SKM-1 treated with dmso at 0.1 percent for 144 hours (cell line): ENCODE results near the gene AP3B1.

ENCODE experiments used
- DNase-seq: peaks from one replicate; lab custom pipeline; 2025; ENCODE audit not compliant: unreplicated experiment; lab: John Stamatoyannopoulos, UW

Gene AP3B1

DNA sequence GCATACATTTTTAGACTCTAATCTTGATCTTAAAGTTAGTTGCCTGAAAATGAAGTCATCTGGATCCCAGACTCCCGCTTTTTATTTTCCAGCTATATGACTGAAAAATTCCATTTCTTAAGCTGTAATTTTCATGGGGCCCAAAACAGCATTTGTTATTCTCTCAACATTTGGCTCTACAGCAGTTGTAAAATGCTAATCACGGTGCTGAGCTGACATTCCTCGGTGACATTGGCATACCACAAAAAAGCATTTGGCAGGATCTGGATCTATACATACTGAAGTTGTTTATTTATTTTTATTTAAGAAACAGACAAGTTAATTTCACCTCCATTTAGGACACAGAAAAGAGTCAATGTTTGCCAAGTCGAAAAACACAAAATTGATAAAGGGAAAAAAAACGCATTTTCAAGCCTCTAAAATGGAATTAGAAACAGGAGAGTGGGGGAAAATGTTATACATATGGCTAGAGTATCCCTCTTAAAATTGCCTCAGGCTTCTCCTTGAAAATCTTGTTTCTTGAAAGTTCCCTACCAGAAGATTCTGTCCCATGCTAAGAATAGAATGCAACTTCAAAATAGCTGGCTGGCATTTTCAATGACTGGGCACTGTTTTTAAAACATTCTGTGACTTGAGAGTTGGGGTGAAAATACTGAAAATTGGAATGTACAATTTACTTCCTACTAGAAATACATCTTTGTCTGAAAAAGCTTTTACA, 310.9 kb downstream of the AP3B1 start:
- no peak for DNase-seq

DNA sequence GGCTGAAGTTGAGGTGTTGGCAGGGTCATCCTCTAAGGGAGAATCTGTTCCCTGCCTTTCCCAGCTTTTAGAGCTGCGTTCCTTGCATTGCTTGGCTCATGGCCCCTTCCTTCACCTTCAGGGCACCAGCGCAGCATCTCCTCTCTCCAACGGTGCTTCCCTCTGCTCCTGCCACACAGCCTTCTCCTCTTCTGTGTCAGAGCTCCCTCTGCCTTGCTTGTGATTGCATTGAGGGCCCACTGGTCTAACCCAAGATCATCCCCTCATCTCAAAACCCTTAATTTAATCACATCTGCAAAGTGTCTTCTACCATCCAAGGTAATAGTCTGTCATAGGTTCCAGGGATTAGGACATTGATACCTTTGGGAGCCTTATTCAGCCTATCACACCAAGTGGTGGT, 312.7 kb downstream of the AP3B1 start:
- DNase-seq: no peak

DNA sequence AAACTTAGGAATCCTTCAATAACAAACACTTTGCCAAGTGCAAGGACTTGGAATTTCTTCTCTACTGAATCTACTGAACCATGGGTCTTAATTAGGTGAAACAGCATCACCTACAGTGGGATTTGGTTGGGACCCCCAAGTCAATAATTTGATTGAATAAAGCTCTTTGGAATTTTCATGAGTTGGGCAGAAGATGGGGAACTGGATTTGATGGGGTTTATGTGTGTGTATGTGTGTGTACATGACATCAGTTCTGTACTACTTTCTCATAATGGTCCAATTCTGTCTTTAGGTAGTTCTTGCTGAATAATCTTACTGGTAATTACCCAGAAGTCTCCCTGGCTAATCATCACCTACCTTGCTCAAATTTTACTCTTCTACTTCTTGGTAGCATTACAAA, 319.9 kb downstream of the AP3B1 start:
- no peak for DNase-seq

DNA sequence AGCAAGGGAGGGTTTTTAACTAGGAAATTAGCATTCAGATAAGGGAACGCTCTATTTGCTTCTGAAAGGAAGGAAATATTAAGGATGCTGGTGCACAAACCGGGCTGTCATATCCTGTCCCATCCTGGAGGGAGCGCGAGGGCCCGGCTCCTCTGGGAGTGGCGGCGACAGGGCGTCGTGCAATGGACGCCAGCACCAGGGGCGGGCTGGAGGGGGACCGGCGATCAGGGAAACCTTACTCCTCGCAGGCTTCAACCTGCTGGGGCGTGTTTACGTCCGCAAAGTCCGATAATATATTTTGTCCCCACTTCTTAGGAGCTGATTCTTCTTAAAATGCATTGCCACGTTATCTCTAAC, 321.3 kb downstream of the AP3B1 start:
- DNase-seq: no peak

DNA sequence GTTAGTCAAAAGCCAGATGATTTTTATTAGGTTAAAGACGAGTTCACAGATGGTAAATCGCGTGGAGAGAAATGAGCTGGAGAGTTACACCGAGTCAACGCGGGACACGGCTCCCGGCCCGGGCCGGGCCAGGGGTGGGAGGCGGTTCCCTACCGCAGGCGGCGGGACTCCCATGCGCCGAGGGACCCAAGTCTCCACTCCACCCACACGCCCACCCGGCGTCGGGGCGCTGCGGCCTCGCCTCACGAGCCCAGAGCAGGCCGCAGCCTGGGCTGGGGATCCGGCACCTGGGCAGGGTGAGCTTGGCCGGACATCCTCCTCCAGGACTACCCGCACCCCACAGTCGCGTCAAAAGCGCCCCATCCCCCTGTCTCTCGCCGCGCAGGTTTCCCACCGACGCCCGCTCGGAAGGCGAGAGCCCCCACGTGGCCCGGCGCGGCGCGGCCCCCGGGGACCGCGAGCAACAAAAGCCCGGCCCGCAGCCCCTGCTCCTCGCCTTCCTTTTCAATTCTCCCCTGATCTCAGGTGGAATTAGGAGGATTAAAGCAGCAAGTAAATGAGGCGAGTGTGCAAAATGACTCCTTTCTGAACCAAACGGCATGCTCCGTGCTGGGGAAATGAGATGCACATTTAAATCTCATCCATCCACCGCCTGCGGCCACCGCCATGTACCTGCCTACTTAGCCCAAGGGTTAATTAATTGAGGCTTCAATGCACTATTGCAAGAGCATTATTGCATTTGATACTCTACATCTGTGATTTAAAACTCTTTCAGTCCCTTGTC, 321.8 kb downstream of the AP3B1 start:
- DNase-seq: no peak

DNA sequence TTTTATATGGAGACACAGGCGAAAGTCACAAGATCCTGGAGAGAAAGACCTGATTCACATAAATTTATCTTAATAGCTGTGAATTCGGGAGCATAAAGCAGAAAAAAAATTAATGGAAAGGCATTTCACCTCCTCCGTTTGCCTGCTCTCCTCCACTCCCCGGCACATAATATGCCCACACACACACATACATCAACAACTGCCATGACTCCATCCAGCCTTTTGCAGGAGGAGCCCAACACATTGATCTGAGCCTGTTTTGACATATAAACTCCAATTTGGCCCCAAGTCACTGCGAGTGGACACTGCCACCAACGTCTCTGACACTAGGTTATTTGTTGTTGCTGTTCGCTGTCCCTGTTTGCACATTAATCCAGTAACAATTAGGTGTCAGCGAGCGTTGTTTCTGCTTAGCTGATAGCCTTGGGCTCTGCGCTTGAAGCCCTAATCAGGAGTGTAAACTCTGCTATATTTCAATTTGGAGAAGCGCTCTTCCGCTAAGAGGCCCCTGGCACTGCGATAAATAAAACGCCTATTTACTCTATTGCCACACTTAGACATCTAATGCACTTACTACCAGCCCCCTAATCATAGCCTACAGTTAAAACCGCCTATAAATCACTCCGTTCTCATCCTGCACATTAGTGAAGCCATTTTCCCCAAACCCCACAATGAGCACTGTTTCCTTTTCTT, 322.6 kb downstream of the AP3B1 start:
- DNase-seq: no peak

DNA sequence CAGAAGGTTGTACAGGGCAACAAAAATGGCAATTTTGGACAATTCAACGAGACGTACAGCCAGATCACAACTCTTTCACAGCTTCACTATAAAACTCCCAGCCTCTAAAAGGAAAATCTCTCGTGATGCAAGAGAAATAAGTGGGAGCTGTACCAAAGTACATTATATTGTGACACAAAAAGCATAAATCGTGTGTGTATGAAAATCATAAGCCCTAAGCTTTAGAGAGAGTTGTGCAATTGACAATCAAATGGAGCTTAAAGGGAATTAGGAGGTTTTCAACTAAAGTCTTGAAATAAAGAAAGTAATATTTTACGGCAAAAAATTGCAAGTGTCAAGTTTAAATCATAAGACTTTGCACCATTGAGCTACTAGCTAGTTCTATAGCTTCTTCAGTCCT, 323.6 kb downstream of the AP3B1 start:
- DNase-seq: no peak

DNA sequence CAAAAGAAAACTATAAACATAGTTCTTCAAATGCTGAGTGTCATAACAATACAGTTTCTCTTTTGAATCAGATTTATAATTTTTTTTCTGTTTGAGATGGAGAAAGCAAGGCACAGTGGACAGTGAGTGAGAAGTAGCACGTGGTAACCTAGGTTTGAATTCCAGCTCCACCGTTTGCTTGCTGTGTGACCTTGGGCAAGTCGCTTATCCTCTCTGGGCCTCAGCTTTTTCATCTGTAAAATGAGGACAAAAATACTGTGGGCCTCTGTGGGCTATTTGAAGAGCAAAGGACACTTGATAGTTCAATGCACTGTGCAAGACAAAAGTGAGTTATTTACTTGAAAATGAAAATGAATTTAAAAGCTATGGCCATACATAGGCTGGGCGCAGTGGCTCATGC, 330.7 kb downstream of the AP3B1 start:
- no peak for DNase-seq

DNA sequence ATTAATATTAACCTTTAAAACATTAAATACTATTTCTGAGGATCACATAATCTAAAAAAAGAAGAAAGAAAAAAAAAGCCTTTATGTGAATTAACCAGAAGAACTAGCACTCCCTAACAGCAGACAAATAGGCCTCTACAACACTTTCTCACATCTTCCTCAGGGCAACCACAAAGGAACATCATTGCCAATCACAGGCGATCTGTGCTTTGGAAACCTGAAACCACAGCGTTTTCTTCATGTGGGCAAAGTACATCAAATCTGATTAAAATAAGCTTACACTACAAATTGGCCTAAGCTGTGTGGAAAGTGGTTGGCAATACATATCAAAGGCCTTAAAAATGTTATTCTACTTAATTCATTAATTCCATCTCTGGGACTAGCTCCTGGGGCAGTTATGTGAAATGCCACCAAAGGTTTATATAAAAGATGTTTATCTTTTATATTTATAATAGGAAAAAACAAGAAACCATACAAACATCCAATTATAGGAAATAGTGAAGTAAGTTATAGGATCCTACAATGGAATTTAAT, 333.6 kb downstream of the AP3B1 start:
- no peak for DNase-seq

DNA sequence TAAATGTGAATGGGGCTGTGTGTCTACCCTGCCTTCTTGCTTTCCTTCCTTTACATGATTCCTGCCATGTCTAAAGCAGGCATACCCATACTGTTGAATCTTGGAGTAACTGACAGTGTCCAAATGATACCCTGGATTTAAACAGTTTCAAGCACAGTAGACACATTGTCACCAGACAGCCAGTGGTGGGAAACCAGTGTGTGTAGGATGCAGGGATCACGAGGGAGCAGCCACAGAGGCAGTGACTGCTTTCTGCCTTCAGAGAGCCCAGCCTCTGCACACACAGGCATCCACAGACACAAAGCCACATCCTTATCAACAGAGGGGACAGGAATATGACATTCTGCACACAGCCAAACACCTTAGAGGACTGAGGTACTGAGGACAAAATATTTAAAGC, 334.2 kb downstream of the AP3B1 start:
- no peak for DNase-seq

DNA sequence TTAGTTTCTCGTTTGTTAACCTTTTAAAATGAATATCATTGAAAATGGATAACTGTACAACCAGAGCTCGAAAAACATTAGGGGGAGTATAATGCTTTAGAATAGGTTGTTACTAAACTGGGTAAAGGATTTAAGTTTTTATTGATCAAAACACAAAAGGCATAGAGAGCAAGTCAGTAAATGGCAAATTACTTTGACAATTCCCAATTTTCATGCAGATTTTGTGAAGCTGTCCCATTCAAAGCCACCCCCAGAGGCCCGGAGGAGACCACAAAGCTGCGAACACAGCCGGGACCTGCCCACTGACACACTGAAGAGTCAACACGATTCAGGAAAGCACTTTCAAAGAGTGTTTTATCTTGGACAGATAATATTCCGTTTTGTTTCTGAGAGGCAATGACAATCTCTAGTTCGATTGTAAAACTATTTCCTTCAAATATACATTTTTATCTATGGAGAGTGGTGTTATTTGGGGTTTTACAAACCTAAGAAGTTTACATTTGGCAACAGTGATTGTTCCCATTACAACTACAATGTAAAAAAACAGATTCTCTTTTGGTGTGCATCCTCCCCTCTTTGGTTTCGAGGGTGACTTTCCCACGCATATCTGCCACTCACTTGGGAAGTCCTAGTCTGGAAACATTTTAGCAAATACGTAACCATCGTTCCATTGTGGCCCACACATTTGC, 335.7 kb downstream of the AP3B1 start:
- no peak for DNase-seq

DNA sequence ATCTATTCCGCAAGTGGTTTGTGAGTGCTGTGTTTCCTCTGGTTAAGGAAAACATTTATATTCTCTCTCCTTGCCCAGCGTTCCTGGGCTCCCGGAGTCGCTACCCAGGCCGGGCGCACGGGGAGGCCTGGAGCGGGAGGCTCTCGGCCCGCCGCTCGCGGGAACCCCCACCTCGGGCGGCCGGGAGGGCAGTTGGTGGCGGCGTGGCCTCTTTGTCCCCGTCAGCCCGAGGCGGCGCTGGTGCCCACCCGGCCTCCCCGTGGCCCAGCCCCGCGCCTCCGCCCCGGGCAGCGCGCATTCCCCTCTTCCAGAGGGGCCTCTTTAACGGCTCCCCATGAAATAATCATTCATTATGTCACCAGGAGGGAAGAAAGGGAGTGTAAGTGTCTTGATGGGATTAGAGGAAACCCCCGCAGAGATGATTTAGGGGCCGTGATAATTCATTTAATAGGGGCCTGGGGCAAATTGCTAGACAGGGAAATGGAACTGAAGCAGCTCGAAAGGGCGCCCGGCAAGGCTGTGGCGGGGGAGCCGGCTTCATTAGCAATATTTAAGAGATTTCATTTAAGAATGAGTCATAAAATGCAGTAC, 336.5 kb downstream of the AP3B1 start:
- DNase-seq: no peak

DNA sequence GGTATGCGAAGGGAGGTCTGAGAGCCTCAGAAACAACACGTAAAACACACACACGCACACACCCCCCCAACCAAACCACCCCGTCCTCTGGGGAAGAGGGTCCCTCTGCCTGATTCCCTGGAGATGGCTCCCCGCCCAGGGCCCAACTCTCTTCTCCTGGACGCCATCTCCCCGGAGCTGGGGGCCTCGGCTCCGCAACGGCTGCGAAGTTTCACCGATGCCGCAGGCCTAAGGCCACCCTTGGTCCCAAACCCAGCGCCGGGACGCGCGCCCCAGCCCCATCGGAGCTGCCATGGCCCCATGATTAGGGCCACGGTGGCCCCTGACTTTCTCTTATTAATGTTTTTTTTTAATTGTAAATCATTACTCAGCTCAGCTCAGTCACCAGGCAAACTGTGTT, 337.0 kb downstream of the AP3B1 start:
- no peak for DNase-seq

DNA sequence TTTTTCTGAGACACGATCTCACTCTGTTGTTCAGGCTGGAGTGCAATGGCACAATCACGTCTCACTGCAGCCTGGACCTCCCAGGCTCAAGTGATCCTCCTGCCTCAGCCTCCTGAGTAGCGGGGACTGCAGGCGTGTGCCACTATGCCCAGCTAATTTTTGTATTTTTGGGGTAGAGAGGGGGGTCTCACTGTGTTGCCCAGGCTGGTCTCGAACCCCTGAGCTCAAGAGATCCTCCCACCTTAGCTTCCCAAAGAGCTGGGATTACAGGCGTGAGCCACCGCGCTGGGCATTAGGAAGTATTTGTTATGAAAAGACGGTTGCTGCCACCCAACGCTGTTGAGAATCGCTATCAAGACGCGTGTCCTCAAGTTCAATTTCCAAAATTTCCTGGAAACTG, 337.4 kb downstream of the AP3B1 start:
- DNase-seq: no peak

DNA sequence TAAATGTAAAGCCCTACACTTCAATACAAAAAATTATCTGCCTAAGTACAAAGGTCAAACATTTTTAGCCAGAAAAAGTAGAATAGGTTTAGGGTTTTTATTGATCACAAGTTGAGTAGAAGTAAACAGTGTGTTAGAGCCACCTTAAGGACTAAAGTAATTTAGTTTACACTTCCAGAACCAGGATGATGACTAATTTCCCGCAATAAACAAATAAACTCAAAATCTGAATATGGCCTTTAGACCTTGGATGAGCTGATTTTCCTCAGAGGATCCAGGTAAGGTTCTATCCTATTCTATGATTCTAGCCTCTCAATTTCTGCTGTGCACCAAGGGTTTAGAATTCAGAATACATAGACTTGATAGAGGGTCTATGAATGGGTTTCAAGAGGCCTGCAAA, 338.9 kb downstream of the AP3B1 start:
- DNase-seq: no peak

DNA sequence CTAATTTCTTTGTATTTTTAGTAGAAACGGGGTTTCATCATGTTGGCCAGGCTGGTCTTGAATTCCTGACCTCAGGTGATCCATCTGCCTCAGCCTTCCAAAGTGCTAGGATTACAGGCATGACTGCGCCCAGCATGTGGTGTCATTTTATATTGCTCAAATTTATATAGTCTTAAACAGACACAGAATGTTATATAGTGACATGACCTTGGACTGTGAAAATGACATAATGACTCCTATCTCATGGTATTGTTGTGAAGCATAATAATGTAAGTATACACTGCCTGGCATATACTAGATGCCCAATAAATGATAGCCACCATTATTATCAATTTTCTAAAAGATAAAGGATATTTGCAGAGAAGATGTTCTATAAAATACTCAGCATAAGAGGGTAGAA, 341.1 kb downstream of the AP3B1 start:
- DNase-seq: no peak

DNA sequence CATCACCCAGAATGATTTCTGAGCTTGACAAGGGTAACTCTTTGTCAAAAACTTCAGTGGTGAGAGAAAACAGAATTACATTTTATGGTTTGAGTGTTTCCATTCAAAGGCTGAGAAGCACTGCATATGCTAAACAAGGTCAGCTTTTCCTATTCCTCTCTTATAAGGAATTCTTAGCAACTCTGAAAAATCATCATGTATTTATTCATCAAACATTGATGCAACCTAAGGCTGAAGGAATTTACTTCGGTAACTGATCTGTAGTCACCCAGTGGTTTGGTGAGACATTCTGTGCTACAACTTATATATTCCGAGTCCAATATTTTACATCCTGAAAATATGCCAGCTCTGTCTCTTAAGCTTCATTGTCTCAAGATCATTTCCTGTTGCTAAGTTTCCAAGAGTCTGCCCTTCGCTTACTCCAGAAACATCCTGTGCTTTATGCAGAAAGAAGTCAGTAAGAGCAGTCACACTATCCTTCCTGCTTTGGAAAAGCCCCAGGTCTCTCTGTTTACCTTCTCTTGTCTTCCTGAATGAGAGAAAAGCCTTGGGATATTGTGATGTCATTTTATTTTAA, 341.8 kb downstream of the AP3B1 start:
- DNase-seq: no peak
